Breast epithelium (tissue), 3 donors: ENCODE results near the gene ZNF22.

Experiments used
- CTCF ChIP-seq, 3 donors: fragments of 450-650 bp; IDR thresholded peaks; one replicate each; pipeline ENCODE4 v1.5.1; 2016 to 2017; ENCODE audit warnings: antibody characterized with exemption in 3 of 3, mild to moderate bottlenecking in 3 of 3, moderate library complexity in 3 of 3
- POLR2A ChIP-seq: fragments of 450-650 bp; IDR thresholded peaks from one replicate; pipeline ENCODE4 v1.6.1; 2016; ENCODE audit warnings: antibody characterized with exemption, mild to moderate bottlenecking, moderate library complexity
- POLR2AphosphoS5 ChIP-seq, 3 donors: sonication (generic); formaldehyde crosslinking; IDR thresholded peaks; one replicate each; pipeline ENCODE4 v1.6.1; 2017; ENCODE audit warnings: antibody characterized with exemption in 3 of 3

GRCh38 chr10:44983066-44983894, 17.4 kb upstream of the ZNF22 start:
- TF ChIP-seq CTCF (IDR thresholded peaks at IDR 0.05) (no peak), POLR2A (no peak), POLR2AphosphoS5 (IDR thresholded peaks at IDR 0.05) (no peak)
